ENCODE results near the gene IPPK.
"Not testable (repeated sequence)": the region's sequence is repeated elsewhere in the genome, so short reads cannot be mapped to it uniquely, and the experiment has no call there.

The IPPK gene

GRCh38 chr9:92576175-92576574, 93.8 kb downstream of the IPPK start:
- no peak for DNase-seq

DNA sequence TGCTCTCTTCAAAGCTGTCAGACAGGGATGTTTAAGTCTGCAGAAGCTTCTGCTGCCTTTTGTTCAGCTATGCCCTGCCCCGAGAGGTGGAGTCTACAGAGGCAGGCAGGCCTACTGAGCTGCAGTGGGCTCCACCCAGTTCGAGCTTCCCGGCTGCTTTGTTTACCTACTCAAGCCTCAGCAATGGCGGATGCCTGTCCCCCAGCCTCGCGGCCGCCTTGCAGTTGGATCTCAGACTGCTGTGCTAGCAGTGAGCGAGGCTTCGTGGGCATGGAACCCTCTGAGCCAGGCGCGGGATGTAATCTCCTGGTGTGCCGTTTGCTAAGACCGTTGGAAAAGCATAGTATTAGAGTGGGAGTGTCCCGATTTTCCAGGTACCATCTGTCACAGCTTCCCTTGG, 96.3 kb downstream of the IPPK start:
- DNase-seq = not testable (repeated sequence)

DNA sequence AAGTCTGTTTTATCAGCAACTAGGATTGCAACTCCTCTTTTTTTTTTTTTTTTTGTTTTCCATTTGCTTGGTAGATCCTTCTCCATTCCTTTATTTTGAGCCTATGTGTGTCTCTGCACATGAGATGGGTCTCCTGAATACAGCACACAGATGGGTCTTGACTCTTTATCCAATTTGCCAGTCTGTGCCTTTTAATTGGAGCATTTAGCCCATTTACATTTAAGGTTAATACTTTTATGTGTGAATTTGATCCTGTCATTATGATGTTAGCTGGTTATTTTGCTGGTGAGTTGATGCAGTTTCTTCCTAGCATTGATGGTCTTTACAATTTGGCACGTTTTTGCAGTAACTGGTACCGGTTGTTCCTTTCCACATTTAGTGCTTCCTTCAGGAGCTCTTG, 98.1 kb downstream of the IPPK start:
- not testable (repeated sequence) for DNase-seq

- no peak for DNase-seq
Observed at GRCh38 chr9:92564982-92565381, 104.9 kb downstream of the IPPK start.

DNA sequence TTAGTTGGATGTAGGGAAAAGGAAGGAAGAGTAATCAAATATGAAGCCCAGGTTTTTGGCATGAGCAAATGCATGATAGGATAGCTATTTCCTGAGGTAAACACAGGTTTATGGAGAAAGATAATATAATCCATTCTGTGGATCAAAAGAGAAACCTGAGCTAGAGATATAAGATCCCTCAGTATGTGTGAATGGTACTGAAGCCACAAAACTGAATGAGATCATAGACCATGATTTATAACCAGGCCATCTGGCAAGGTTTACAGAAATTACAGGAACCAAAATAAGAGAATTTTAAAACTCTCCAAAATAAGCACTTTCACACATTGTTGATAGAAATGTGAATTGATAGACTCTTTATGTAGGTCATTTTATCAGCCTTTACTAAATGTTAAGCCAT, 105.4 kb downstream of the IPPK start:
- DNase-seq = no peak
